GDM1 (cell line): ENCODE data around the gene ANTXRL.
"Not testable (repeated sequence)": the region's sequence is repeated elsewhere in the genome, so short reads cannot be mapped to it uniquely, and the experiment has no call there.

Experiments
- DNase-seq: peaks from one replicate; lab custom pipeline; 2025; lab: John Stamatoyannopoulos, UW

Gene ANTXRL

GRCh38 chr10:46295350-46296010 lies 8.7 kb downstream of the ANTXRL start:
- not testable (repeated sequence) for DNase-seq

GRCh38 chr10:46296086-46296485 lies 9.3 kb downstream of the ANTXRL start:
- DNase-seq, result not testable (repeated sequence)

GRCh38 chr10:46296641-46297141 lies 9.9 kb downstream of the ANTXRL start:
- no peak for DNase-seq

- DNase-seq, result no peak
Measured at GRCh38 chr10:46297406-46298204, 10.8 kb downstream of the ANTXRL start.

- DNase-seq, result peak; percentile 42
Measured at GRCh38 chr10:46298477-46299285, 11.9 kb downstream of the ANTXRL start.

- DNase-seq, result no peak
Measured at GRCh38 chr10:46299286-46299535, 12.4 kb downstream of the ANTXRL start.

GRCh38 chr10:46299536-46300369 lies 13.0 kb downstream of the ANTXRL start:
- DNase-seq, result no peak

GRCh38 chr10:46300370-46300711 lies 13.5 kb downstream of the ANTXRL start:
- not testable (repeated sequence) for DNase-seq

GRCh38 chr10:46301056-46301645 lies 14.4 kb downstream of the ANTXRL start:
- no peak for DNase-seq

- no peak for DNase-seq
Measured at GRCh38 chr10:46301721-46302479, 15.1 kb downstream of the ANTXRL start.

GRCh38 chr10:46302765-46303352 lies 16.1 kb downstream of the ANTXRL start:
- not testable (repeated sequence) for DNase-seq

GRCh38 chr10:46304062-46304461 lies 17.3 kb downstream of the ANTXRL start:
- DNase-seq, result no peak

GRCh38 chr10:46304671-46305070 lies 17.9 kb downstream of the ANTXRL start:
- DNase-seq, result not testable (repeated sequence)

- DNase-seq, result no peak
Measured at GRCh38 chr10:46305079-46305818, 18.5 kb downstream of the ANTXRL start.

- DNase-seq, result no peak
Measured at GRCh38 chr10:46305986-46306385, 19.2 kb downstream of the ANTXRL start.

GRCh38 chr10:46306516-46307184 lies 19.9 kb downstream of the ANTXRL start:
- DNase-seq, result no peak

GRCh38 chr10:46307281-46308112 lies 20.7 kb downstream of the ANTXRL start:
- no peak for DNase-seq

- no peak for DNase-seq
Measured at GRCh38 chr10:46308113-46308415, 21.3 kb downstream of the ANTXRL start.
